ENCODE measurements around the gene NGB.

NGB gene

GRCh38 chr14:77303417-77304156 lies 32.6 kb upstream of the NGB start:
- H3K36me3 ChIP-seq: peaks cover 29% of the 10 kb centered on the region
- DNase-seq: no peak
- H3K4me3 ChIP-seq (ENCODE audit: low read depth, low read length): no peak overlapping the region
- peak overlapping the region; percentile 71 for H3K27ac ChIP-seq
- TF ChIP-seq, protein P1, sequence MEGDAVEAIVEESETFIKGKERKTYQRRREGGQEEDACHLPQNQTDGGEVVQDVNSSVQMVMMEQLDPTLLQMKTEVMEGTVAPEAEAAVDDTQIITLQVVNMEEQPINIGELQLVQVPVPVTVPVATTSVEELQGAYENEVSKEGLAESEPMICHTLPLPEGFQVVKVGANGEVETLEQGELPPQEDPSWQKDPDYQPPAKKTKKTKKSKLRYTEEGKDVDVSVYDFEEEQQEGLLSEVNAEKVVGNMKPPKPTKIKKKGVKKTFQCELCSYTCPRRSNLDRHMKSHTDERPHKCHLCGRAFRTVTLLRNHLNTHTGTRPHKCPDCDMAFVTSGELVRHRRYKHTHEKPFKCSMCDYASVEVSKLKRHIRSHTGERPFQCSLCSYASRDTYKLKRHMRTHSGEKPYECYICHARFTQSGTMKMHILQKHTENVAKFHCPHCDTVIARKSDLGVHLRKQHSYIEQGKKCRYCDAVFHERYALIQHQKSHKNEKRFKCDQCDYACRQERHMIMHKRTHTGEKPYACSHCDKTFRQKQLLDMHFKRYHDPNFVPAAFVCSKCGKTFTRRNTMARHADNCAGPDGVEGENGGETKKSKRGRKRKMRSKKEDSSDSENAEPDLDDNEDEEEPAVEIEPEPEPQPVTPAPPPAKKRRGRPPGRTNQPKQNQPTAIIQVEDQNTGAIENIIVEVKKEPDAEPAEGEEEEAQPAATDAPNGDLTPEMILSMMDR (IDR thresholded peaks at IDR 0.05; ENCODE audit: low read depth, low read length): no peak
- H3K27me3 ChIP-seq (ENCODE audit: insufficient read depth, low read depth, severe bottlenecking): no peaks in the 10 kb centered on the region
- H3K9me3 ChIP-seq (ENCODE audit: severe bottlenecking): no peaks in the 10 kb centered on the region

DNA sequence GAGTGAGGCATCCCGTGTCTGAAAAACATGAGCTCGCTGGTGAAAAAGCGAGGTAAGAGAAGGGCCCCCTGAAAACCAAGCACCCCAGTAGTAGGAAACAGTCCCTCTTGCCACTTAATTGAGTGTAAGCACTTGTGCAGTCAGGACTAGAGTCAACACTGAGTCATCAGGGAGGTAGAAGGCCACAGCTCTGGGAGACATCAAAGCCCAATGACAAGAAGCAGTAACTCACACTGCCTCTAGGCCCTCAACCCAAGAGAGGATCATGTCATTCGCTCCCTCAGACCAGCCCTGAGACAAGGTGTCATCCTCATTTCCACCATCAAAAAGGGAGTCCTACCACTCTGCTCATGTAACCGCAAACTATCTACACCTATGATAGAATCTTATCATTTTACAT lies 31.9 kb upstream of the NGB start:
- Histone ChIP-seq H3K27ac (peak overlapping the region; percentile 71), H3K36me3 (peaks cover 36% of the 10 kb centered on the region), H3K9me3 (ENCODE audit: severe bottlenecking) (no peaks in the 10 kb centered on the region), H3K27me3 (ENCODE audit: insufficient read depth, low read depth, severe bottlenecking) (no peaks in the 10 kb centered on the region), H3K4me3 (ENCODE audit: low read depth, low read length) (no peak overlapping the region)
- DNase-seq: no peak
- TF ChIP-seq, protein P1 (IDR thresholded peaks at IDR 0.05; ENCODE audit: low read depth, low read length): no peak

DNA sequence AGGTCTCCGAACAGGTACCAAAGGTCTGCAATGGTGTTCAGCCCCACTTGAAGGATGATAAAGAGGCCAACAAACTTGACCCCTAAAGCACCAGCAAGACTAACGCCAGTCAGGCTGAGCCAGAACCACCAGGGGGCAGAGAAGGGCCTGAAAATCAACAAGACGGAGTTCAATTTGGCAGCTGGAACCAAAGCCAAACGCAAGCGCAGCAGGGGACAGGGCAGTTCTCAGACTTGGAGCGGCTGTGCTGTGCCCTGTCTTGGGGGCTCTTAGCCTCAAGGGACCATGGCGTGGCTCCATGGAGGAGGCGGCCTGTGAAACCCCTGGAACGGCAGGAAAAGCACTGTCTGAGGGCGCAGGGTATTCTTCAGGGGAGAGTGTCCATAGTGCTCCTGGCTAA lies 30.1 kb upstream of the NGB start:
- TF ChIP-seq, protein P1 (IDR thresholded peaks at IDR 0.05; ENCODE audit: low read depth, low read length): peak; percentile 83
- H3K36me3 ChIP-seq: peaks cover 51% of the 10 kb centered on the region
- peak; percentile 91 for DNase-seq
- H3K27me3 ChIP-seq (ENCODE audit: insufficient read depth, low read depth, severe bottlenecking): no peaks in the 10 kb centered on the region
- no peaks in the 10 kb centered on the region for H3K9me3 ChIP-seq (ENCODE audit: severe bottlenecking)
- H3K4me3 ChIP-seq (ENCODE audit: low read depth, low read length): no peak overlapping the region
- H3K27ac ChIP-seq: peak overlapping the region; percentile 2; the same call in 1 of the 2 replicates

- TF ChIP-seq, protein P1 (IDR thresholded peaks at IDR 0.05; ENCODE audit: low read depth, low read length): no peak
- Histone ChIP-seq H3K27me3 (ENCODE audit: insufficient read depth, low read depth, severe bottlenecking) (no peaks in the 10 kb centered on the region), H3K9me3 (ENCODE audit: severe bottlenecking) (no peaks in the 10 kb centered on the region), H3K4me3 (ENCODE audit: low read depth, low read length) (no peak overlapping the region), H3K27ac (no peak overlapping the region), H3K36me3 (peaks cover 56% of the 10 kb centered on the region)
- no peak for DNase-seq
Observed at GRCh38 chr14:77299771-77300170, 28.8 kb upstream of the NGB start.

GRCh38 chr14:77296906-77297305 lies 25.9 kb upstream of the NGB start:
- no peak overlapping the region for H3K4me3 ChIP-seq (ENCODE audit: low read depth, low read length)
- TF ChIP-seq, protein P1 (IDR thresholded peaks at IDR 0.05; ENCODE audit: low read depth, low read length): no peak
- no peak for DNase-seq

GRCh38 chr14:77296155-77296554 lies 25.1 kb upstream of the NGB start:
- Histone ChIP-seq H3K9me3 (ENCODE audit: severe bottlenecking) (no peaks in the 10 kb centered on the region), H3K27ac (no peak overlapping the region), H3K27me3 (ENCODE audit: insufficient read depth, low read depth, severe bottlenecking) (no peaks in the 10 kb centered on the region), H3K36me3 (peaks cover 54% of the 10 kb centered on the region), H3K4me3 (ENCODE audit: low read depth, low read length) (no peak overlapping the region)
- DNase-seq: no peak
- TF ChIP-seq, protein P1 (IDR thresholded peaks at IDR 0.05; ENCODE audit: low read depth, low read length): no peak

More at GRCh38 chr14:77296906-77297305, 25.9 kb upstream of the NGB start:
- H3K36me3 ChIP-seq: peaks cover 59% of the 10 kb centered on the region
- no peak overlapping the region for H3K27ac ChIP-seq
- no peaks in the 10 kb centered on the region for H3K9me3 ChIP-seq (ENCODE audit: severe bottlenecking)
- no peaks in the 10 kb centered on the region for H3K27me3 ChIP-seq (ENCODE audit: insufficient read depth, low read depth, severe bottlenecking)

Data from WERI-Rb-1 (cell line).